Stomach (tissue), 9 donors: Measurements from ENCODE around the gene NR4A2. TPM values are rescaled to one million over a fixed set of nuclear protein-coding genes. Genes with fewer than 3 reads are reported as not detected.

ENCODE experiments used
- DNase-seq, 2 donors: peaks; one replicate each; pipeline versions ENCODE4 v3.0.0 to v3.0.0-alpha.2; 2013 to 2019
- H3K27ac ChIP-seq, 5 donors: fragments of 200-600 bp in 4 of 5; sonication (generic) in 4 of 5; one replicate each; pipeline ENCODE4 v1.5.1; 2013 to 2019; ENCODE audit warnings: mild to moderate bottlenecking in 1 of 5, moderate library complexity in 1 of 5
- H3K27me3 ChIP-seq, 3 donors: fragments of 200-600 bp; sonication (generic); one replicate each; pipeline ENCODE4 v1.5.1; 2017 to 2019; ENCODE audit warnings: mixed run types in 1 of 3
- H3K36me3 ChIP-seq, 4 donors: fragments of 200-600 bp; sonication (generic); 1 replicate in 3 of 4; 2 replicates in 1 of 4; pipeline ENCODE4 v1.5.1; 2016 to 2019
- H3K4me1 ChIP-seq, 4 donors: fragments of 200-600 bp; sonication (generic); one replicate each; pipeline ENCODE4 v1.5.1; 2016 to 2019
- H3K4me3 ChIP-seq, 4 donors: fragments of 200-600 bp; sonication (generic) in 3 of 4; one replicate each; pipeline ENCODE4 v1.5.1; 2016 to 2019; ENCODE audit warnings: mild to moderate bottlenecking in 1 of 4
- H3K9me3 ChIP-seq, 4 donors: fragments of 200-600 bp; sonication (generic); one replicate each; pipeline ENCODE4 v1.5.1; 2016 to 2019
- CTCF ChIP-seq, 7 experiments: fragments of 450-650 bp in 4 of 7; fragments of 200-600 bp in 3 of 7; sonication (generic) in 3 of 7; IDR thresholded peaks; one replicate each; pipeline ENCODE4 v1.5.1; 2016 to 2019; ENCODE audit warnings: antibody characterized with exemption in 7 of 7, control low read depth in 2 of 7, mild to moderate bottlenecking in 1 of 7
- EP300 ChIP-seq: sonication (generic); formaldehyde crosslinking; IDR thresholded peaks from one replicate; pipeline ENCODE4 v1.6.1; 2017; ENCODE audit warnings: antibody characterized with exemption
- POLR2A ChIP-seq, 4 donors: fragments of 450-650 bp; IDR thresholded peaks; one replicate each; pipeline ENCODE4 v1.6.1; 2016; ENCODE audit warnings: antibody characterized with exemption in 4 of 4, control low read depth in 2 of 4, mild to moderate bottlenecking in 1 of 4, moderate library complexity in 1 of 4
- POLR2AphosphoS5 ChIP-seq, 3 donors: sonication (generic); formaldehyde crosslinking; IDR thresholded peaks; one replicate each; pipeline ENCODE4 v1.6.1; 2016; ENCODE audit warnings: antibody characterized with exemption in 3 of 3
- WGBS, 5 donors: extraction: QIAGEN DNeasy Blood & Tissue Kit in 3 of 5; methylation state at CpG; one replicate each; pipeline versions ENCODE4 v1.1.5 to v1.1.7; 2013 to 2018; 5-methylcytosine and 5-hydroxymethylcytosine counted together
- intact Hi-C: fragments of 100-400 bp; cut with DNase I; formaldehyde crosslinking; loops from one replicate; pipeline ENCODE4 v1.15.1; 2023; ENCODE audit warnings: low total_unique reads
- polyA plus RNA-seq, 3 donors: library from polyadenylated mRNA; stranded (reverse); fragments of 200-250 nt; gene quantifications; one replicate each; pipeline ENCODE4 v1.2.3, GENCODE V29; 2013
- total RNA-seq, 5 donors: library from RNA; depleted of rRNA; stranded (reverse); fragments of >200 nt; gene quantifications; one replicate each; pipeline versions ENCODE4 v1.1.0 to v1.2.3, GENCODE V29; 2014 to 2016
- donor health status: healthy with polysubstance abuse.
- donor health status: Bipolar disorder and iron deficiency.
- donor health status: healthy.

NR4A2 gene
- total and polyA plus RNA-seq, 8 donors = 4.7 to 20.7 (median 10.8) TPM; not detected in 2

- Histone ChIP-seq H3K4me3 (no peak overlapping the region), H3K36me3 (no peaks in the 10 kb centered on the region), H3K9me3 (no peaks in the 10 kb centered on the region), H3K27ac (no peak overlapping the region), H3K27me3 (no peaks in the 10 kb centered on the region), H3K4me1 (no peaks in the 10 kb centered on the region)
- intact Hi-C loops = no loop called here
- no peak for DNase-seq
- TF ChIP-seq EP300 = no peak
- TF ChIP-seq CTCF (IDR thresholded peaks at IDR 0.05) = no peak
- TF ChIP-seq POLR2AphosphoS5 (IDR thresholded peaks at IDR 0.05) = no peak
- TF ChIP-seq POLR2A (IDR thresholded peaks at IDR 0.05) = no peak
- 94 to 97% (median 96%) methylated on average over 4 of the region's 4 CpGs for WGBS, 5 donors
Observed at GRCh38 chr2:156366753-156367152, 34.2 kb upstream of the NR4A2 start.

- H3K36me3 ChIP-seq = no peaks in the 10 kb centered on the region
- H3K4me3 ChIP-seq = no peak overlapping the region
- H3K27me3 ChIP-seq = no peaks in the 10 kb centered on the region
- TF ChIP-seq POLR2AphosphoS5 (IDR thresholded peaks at IDR 0.05) (no peak), EP300 (no peak), CTCF (IDR thresholded peaks at IDR 0.05) (no peak), POLR2A (IDR thresholded peaks at IDR 0.05) (no peak)
- no peak overlapping the region for H3K27ac ChIP-seq
- no peak for DNase-seq
- H3K9me3 ChIP-seq = no peaks in the 10 kb centered on the region
- no peaks in the 10 kb centered on the region for H3K4me1 ChIP-seq
- intact Hi-C loops = no loop called here
Observed at GRCh38 chr2:156363141-156363540, 30.6 kb upstream of the NR4A2 start.

GRCh38 chr2:156356014-156356754 is 23.7 kb upstream of the NR4A2 start:
- intact Hi-C loops = no loop called here
- WGBS, 5 donors = 95 to 98% (median 97%) methylated on average over 3 of the region's 3 CpGs

GRCh38 chr2:156352911-156353310 is 20.4 kb upstream of the NR4A2 start:
- no peak for DNase-seq
- H3K27me3 ChIP-seq = no peaks in the 10 kb centered on the region
- WGBS, 5 donors = 84 to 100% (median 91%) methylated on average over 1 of the region's 1 CpG
- H3K36me3 ChIP-seq = no peaks in the 10 kb centered on the region
- no peak for TF ChIP-seq POLR2A (IDR thresholded peaks at IDR 0.05)
- no peak for TF ChIP-seq EP300
- no peak for TF ChIP-seq POLR2AphosphoS5 (IDR thresholded peaks at IDR 0.05)
- no peak for TF ChIP-seq CTCF (IDR thresholded peaks at IDR 0.05)
- H3K4me1 ChIP-seq = peaks cover 0 to 5% (median 0%) of the 10 kb centered on the region in 4 donors
- no peak overlapping the region for H3K27ac ChIP-seq
- no peaks in the 10 kb centered on the region for H3K9me3 ChIP-seq
- no peak overlapping the region for H3K4me3 ChIP-seq
- intact Hi-C loops = no loop called here

More at GRCh38 chr2:156356014-156356754, 23.7 kb upstream of the NR4A2 start:
- TF ChIP-seq POLR2AphosphoS5 (IDR thresholded peaks at IDR 0.05) (no peak), EP300 (no peak), CTCF (IDR thresholded peaks at IDR 0.05) (no peak), POLR2A (IDR thresholded peaks at IDR 0.05) (no peak)
- Histone ChIP-seq H3K36me3 (no peaks in the 10 kb centered on the region), H3K27me3 (no peaks in the 10 kb centered on the region), H3K9me3 (no peaks in the 10 kb centered on the region), H3K27ac (no peak overlapping the region), H3K4me1 (no peaks in the 10 kb centered on the region), H3K4me3 (no peak overlapping the region)
- DNase-seq = no peak
